Measurements from ENCODE around the gene ETFB.
A peak's percentile ranks its signal among the peaks of the same experiment; 100 is the strongest.

Gene ETFB

GRCh38 chr19:51326216-51327065 lies 39.7 kb downstream of the ETFB start:
- DNase-seq: no peak

- DNase-seq: no peak
These were observed 40.8 kb downstream of the ETFB start for GRCh38 chr19:51325161-51325976.

- DNase-seq: no peak
These were observed 42.1 kb downstream of the ETFB start for GRCh38 chr19:51324167-51324481.

- DNase-seq: no peak
These were observed 42.6 kb downstream of the ETFB start for GRCh38 chr19:51323481-51324166.

GRCh38 chr19:51321799-51322198 lies 44.4 kb downstream of the ETFB start:
- DNase-seq: no peak

- DNase-seq: no peak
These were observed 45.9 kb downstream of the ETFB start for GRCh38 chr19:51320280-51320657.

GRCh38 chr19:51319649-51320279 lies 46.4 kb downstream of the ETFB start:
- no peak for DNase-seq

- no peak for DNase-seq
These were observed 47.2 kb downstream of the ETFB start for GRCh38 chr19:51318687-51319648.

GRCh38 chr19:51317968-51318367 lies 48.2 kb downstream of the ETFB start:
- no peak for DNase-seq

GRCh38 chr19:51317376-51317775 lies 48.8 kb downstream of the ETFB start:
- DNase-seq: no peak

- no peak for DNase-seq
These were observed 49.5 kb downstream of the ETFB start for GRCh38 chr19:51316688-51317087.

- DNase-seq: no peak
These were observed 54.6 kb downstream of the ETFB start, which contains the start of gene IGLON5 for GRCh38 chr19:51311351-51312257. TSS of gene IGLON5 (plus strand) at chr19:51311644. CDS start at chr19:51311848, 204 bp downstream.

- DNase-seq: no peak
These were observed 60.7 kb downstream of the ETFB start for GRCh38 chr19:51305479-51305878.

GRCh38 chr19:51301266-51301665 lies 64.9 kb downstream of the ETFB start:
- no peak for DNase-seq

- no peak for DNase-seq
These were observed 68.8 kb downstream of the ETFB start for GRCh38 chr19:51297406-51297805.

GRCh38 chr19:51296336-51297093 lies 69.7 kb downstream of the ETFB start:
- DNase-seq: no peak

GRCh38 chr19:51295382-51296126 lies 70.6 kb downstream of the ETFB start:
- DNase-seq: peak; percentile 7
